GM10266 (cell line): ENCODE data around the gene ELMO1.

Experiments used
- DNase-seq: peaks from one replicate; pipeline ENCODE4 v3.0.0; 2012; ENCODE audit errors: extremely low spot score
- CTCF ChIP-seq: IDR thresholded peaks from 2 replicates; pipeline ENCODE4 v1.5.1; 2012; ENCODE audit warnings: mild to moderate bottlenecking, low read depth; ENCODE audit not compliant: control insufficient read depth, insufficient read depth; ENCODE audit errors: missing control alignments

Gene ELMO1

GRCh38 chr7:37448011-37448635 lies 541 bp downstream of the ELMO1 start:
- TF ChIP-seq CTCF: peak; percentile 1
- DNase-seq: peak; percentile 56

DNA sequence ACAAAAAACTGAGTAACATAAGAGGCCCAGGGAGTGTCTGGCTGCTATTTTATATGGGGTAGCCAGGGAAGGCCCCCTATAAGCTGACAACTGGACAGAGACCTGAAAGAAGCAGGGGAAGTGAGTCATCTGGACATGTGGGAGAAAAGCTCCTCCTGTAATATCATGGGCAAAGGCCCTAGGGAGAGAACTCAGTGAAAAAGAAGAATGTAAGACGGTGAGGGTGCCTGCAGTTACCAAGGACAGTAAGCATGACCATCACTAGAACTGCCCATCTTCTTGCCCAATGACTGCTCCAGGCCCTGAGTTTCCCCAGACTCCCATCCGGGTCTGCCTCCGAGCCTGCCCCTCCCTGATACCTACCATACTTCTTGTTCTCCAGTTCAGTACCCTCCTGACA lies 2.3 kb downstream of the ELMO1 start:
- no peak for TF ChIP-seq CTCF
- no peak for DNase-seq

GRCh38 chr7:37445790-37446189 lies 2.9 kb downstream of the ELMO1 start:
- no peak for DNase-seq
- no peak for TF ChIP-seq CTCF

GRCh38 chr7:37445064-37445723 lies 3.5 kb downstream of the ELMO1 start:
- TF ChIP-seq CTCF: no peak
- DNase-seq: no peak

DNA sequence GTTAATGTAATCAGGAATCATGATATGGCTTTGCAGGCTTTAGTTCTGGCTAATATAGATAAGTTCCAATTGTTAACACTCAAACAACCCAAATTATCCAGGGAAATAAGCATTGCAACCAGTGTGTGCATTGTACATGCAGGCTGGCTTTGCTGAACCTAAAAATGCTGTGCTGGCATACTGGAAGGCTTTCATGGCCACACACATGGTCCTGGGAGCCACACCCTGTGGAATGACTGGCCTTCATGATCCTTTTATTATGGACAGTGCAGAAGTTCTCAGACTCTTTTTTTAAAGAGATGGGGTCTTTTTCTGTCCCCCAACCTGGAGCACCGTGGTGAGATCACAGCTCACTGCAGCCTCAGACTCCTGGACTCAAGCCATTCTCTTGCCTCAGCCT lies 5.0 kb downstream of the ELMO1 start:
- DNase-seq: no peak
- no peak for TF ChIP-seq CTCF

- TF ChIP-seq CTCF: no peak
- no peak for DNase-seq
These were observed 6.4 kb downstream of the ELMO1 start for GRCh38 chr7:37442268-37442667.

GRCh38 chr7:37441816-37442215 lies 6.8 kb downstream of the ELMO1 start:
- DNase-seq: no peak
- no peak for TF ChIP-seq CTCF
